ENCODE data around the gene KCTD14. TPM values are rescaled to one million over a fixed set of nuclear protein-coding genes. Genes with fewer than 3 reads are reported as not detected.

Gene KCTD14
- total and polyA plus RNA-seq, 2 of the 8 experiments (the other 6 are each of a cell fraction or from before 2014, with no cell fraction given) = 21.6 to 24.9 TPM

DNA sequence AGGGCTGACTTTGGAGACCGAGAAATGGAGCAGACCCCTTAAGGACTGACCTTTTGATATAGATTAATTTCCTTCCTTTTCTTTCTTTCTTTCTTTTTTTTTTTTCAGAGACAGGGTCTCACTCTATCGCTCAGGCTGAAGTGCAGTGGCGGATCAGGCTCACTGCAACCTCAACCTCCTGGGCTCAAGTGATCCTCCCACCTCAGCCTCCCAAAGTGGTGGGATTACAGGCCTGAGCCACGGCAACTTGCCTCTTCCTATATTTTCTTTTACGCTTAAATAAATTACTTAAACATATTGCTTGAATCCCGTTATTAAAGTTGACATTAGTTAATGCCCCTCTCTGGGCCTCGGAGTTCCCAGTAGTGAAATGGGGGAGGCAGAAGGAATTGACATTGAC is 350 bp upstream of the KCTD14 start:
- Histone ChIP-seq H3K79me1 (ENCODE audit: low read depth, low read length) (no peaks in the 10 kb centered on the region; the same call in 1 of the 2 replicates), H3K18ac (ENCODE audit: extremely low read depth, low read length) (no peak overlapping the region), H2AK5ac (ENCODE audit: low read depth, low read length) (no peak overlapping the region), H3K27ac (ENCODE audit: low read depth, low read length) (no peak overlapping the region), H2AFZ (ENCODE audit: low read length) (no peak overlapping the region), H3K23me2 (ENCODE audit: low read depth, low read length) (peaks cover 9% of the 10 kb centered on the region), H3K14ac (ENCODE audit: insufficient read length) (no peak overlapping the region), H2BK20ac (ENCODE audit: low read length) (no peak overlapping the region), H3K36me3 (ENCODE audit: control insufficient read depth in 2 of 4, insufficient read depth in 4 of 4, low read length in 3 of 4) (no peaks in the 10 kb centered on the region), H3K4ac (replicated peaks; ENCODE audit: insufficient read length, low read depth, low read length) (no peak overlapping the region), H2BK15ac (ENCODE audit: low read length) (no peak overlapping the region), H3K79me2 (ENCODE audit: control insufficient read depth in 1 of 2, insufficient read depth in 2 of 2, low read length in 2 of 2) (no peaks in the 10 kb centered on the region), H2BK5ac (ENCODE audit: low read depth, low read length) (no peak overlapping the region), H3K56ac (replicated peaks; ENCODE audit: insufficient read length, low read depth, low read length) (no peak overlapping the region), H4K20me1 (replicated peaks in 1 of 2; ENCODE audit: control insufficient read depth in 1 of 2, insufficient read depth in 2 of 2, low read length in 2 of 2) (no peaks in the 10 kb centered on the region), H3K4me3 (ENCODE audit: extremely low read depth in 1 of 4, insufficient read depth in 2 of 4, low read depth in 3 of 4, low read length in 4 of 4) (peak overlapping the region; percentile 43 to 75 (median 64)), H4K8ac (ENCODE audit: extremely low read depth, insufficient read depth, low read length) (no peak overlapping the region), H3K4me2 (ENCODE audit: insufficient read depth in 1 of 2, low read depth in 2 of 2, low read length in 2 of 2) (peak overlapping the region; percentile 75 to 87), H2BK120ac (replicated peaks; ENCODE audit: low read depth, low read length) (no peak overlapping the region), H3K23ac (ENCODE audit: insufficient read length) (no peak overlapping the region), H2BK12ac (ENCODE audit: low read depth, low read length) (0 out of 2 replicates have a peak overlapping the region, but pooled peaks have one; percentile 65), H3K9me3 (ENCODE audit: insufficient read depth in 2 of 2, low read depth in 1 of 2, low read length in 1 of 2) (no peaks in the 10 kb centered on the region), H3K9ac (replicated peaks in 1 of 4; ENCODE audit: extremely low read depth in 1 of 4, low read depth in 3 of 4, low read length in 3 of 4) (no peak overlapping the region; a peak in 1 of 7 replicates), H4K5ac (ENCODE audit: insufficient read length, low read depth, low read length) (no peak overlapping the region), H3K27me3 (replicated peaks in 1 of 4; ENCODE audit: control insufficient read depth in 3 of 4, extremely low read depth in 1 of 4, insufficient read depth in 3 of 4, low read length in 3 of 4) (no peaks in the 10 kb centered on the region), H3K4me1 (replicated peaks in 1 of 4; ENCODE audit: control insufficient read depth in 3 of 4, insufficient read depth in 4 of 4, low read length in 3 of 4) (peaks cover 0 to 13% (median 8%) of the 10 kb centered on the region in 4 experiments; a peak in 6 of 7 replicates), H4K91ac (replicated peaks; ENCODE audit: insufficient read length, low read length) (no peak overlapping the region)
- ChIA-PET CTCF (ENCODE audit: partially characterized antibody) (interaction anchor here (1.0 kb wide), 1 partner anchor 15 kb away, joined by 3 read pairs; no protein-coding TSS in a partner anchor), POLR2A (ENCODE audit: partially characterized antibody) (interaction anchor here (1.2 to 2.1 kb wide), 2 partner anchors 18 to 29 kb away, joined by 3 to 6 read pairs; partner anchors contain the start of gene INTS4)
- no peak for DNase-seq (ENCODE audit: low read depth in 1 of 2, low spot score in 2 of 2)
- whole genome bisulfite sequencing, 2 experiments (ENCODE audit: extremely low coverage in 1 of 2, insufficient coverage in 1 of 2, insufficient read length in 1 of 2, insufficient replicate concordance in 2 of 2, low coverage in 1 of 2, low lambda C conversion rate in 2 of 2, missing lambda C conversion rate in 1 of 2) = 83% methylated on average over 7 of the region's 7 CpGs; no CpG with 5 or more reads in 1 of the 2 experiments
- no peak for FAIRE-seq
- no peak for TF ChIP-seq TBP (IDR thresholded peaks at IDR 0.05; ENCODE audit: low read depth, low read length)
- TF ChIP-seq NANOG (IDR thresholded peaks at IDR 0.05; ENCODE audit: insufficient read depth, low read depth, low read length, poor library complexity, severe bottlenecking) = no peak
- TF ChIP-seq GTF2F1 (IDR thresholded peaks at IDR 0.05; ENCODE audit: borderline replicate concordance, low read depth, low read length) = no peak
- peak; percentile 70; the same call in 1 of the 2 replicates for TF ChIP-seq KDM1A (IDR thresholded peaks at IDR 0.05; ENCODE audit: borderline replicate concordance, low read length)
